ENCODE measurements around the gene EXOC1.

Gene EXOC1

DNA sequence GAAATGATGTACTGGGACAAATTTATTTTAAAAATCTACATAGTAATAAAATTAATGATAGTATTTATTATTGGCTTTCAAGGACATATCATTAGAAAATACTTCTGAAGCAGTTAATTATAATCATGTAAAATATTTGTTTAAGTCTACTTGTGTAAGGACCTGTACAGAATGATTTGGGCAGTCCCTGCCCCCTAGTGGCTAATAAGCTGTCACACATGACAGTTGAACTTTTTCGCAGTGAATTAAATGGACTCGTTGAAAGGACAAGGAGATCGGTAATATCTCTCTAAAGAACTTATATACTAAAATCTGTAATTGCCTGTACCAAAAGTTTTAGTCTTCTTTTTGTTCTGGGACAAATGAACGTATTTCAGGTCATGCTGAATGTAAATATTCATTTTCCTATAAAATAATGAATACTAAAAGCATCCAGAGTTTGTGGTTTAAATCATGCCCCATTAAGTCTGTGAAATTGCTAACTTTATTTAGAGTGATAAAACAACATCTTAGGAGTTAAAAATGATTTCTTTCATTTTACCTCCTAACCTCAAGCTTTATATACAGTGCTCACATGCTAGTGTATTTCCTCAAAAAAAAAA is 13.6 kb downstream of the EXOC1 start:
- H3K36me3 Mint-ChIP-seq (ENCODE audit: low read depth), result peaks cover 33% of the 10 kb centered on the region
- ATAC-seq (no peak), DNase-seq (no peak)
- H3K9me3 Mint-ChIP-seq, result no peaks in the 10 kb centered on the region
- H3K27me3 Mint-ChIP-seq, result no peaks in the 10 kb centered on the region
- H3K4me3 Mint-ChIP-seq, result no peak overlapping the region
- peak overlapping the region; percentile 85 for H3K27ac Mint-ChIP-seq
- peaks cover 24% of the 10 kb centered on the region for H3K4me1 Mint-ChIP-seq

DNA sequence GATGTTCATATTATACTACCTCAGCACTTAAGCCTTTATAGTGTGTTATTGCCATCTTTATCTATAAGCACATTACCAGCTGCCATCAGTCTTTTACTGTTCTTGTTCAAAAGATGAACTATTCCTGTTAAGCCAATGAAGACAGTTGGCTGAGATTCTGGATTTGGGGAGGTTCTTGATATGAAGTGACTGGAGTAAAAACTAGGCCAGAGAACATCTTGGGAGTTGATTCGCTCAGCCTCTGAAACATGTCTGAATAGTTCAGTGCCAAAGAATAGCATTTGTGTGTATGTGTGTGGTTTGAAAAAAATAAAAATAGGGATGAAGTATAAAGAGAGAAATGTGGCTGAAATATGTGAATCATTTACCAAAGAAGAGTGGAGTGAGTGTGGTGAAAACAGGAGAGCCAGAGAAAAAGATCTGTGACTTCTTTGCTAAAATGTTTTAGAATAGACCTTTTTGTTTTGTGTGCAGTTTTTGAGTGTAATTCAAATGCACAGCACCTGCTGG is 15.2 kb downstream of the EXOC1 start:
- ATAC-seq (no peak), DNase-seq (no peak)
- H3K36me3 Mint-ChIP-seq (ENCODE audit: low read depth), result peaks cover 36% of the 10 kb centered on the region
- H3K4me3 Mint-ChIP-seq, result no peak overlapping the region
- peaks cover 24% of the 10 kb centered on the region for H3K4me1 Mint-ChIP-seq
- H3K9me3 Mint-ChIP-seq, result no peaks in the 10 kb centered on the region
- H3K27ac Mint-ChIP-seq, result no peak overlapping the region
- no peaks in the 10 kb centered on the region for H3K27me3 Mint-ChIP-seq

DNA sequence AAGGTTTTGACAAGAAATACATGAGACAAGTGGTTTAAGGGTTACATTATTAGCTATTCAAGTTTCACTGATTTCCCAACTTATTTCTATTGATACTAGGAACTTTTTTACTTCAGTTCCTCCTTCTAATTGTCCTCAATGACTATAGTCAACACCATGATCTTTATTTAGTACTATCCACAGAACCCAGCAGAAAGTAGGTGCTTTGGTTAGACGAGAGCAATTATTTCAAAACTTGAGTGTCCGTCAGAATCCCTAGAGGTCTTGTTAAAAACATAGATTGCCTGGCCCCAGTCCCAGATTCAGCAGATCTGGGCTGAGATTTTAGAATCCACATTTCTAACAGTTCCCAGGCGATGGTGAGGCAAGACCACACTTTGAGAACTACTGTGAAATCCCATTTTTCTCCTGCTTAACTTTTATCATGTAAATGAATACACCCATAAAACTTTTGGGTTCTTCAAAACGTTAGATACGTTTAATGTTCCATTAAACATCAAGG is 17.9 kb downstream of the EXOC1 start:
- ATAC-seq, result no peak
- H3K36me3 Mint-ChIP-seq (ENCODE audit: low read depth), result peaks cover 38% of the 10 kb centered on the region
- peaks cover 9% of the 10 kb centered on the region for H3K4me1 Mint-ChIP-seq
- H3K9me3 Mint-ChIP-seq, result no peaks in the 10 kb centered on the region
- DNase-seq, result no peak
- no peaks in the 10 kb centered on the region for H3K27me3 Mint-ChIP-seq
- H3K27ac Mint-ChIP-seq, result no peak overlapping the region
- H3K4me3 Mint-ChIP-seq, result no peak overlapping the region

DNA sequence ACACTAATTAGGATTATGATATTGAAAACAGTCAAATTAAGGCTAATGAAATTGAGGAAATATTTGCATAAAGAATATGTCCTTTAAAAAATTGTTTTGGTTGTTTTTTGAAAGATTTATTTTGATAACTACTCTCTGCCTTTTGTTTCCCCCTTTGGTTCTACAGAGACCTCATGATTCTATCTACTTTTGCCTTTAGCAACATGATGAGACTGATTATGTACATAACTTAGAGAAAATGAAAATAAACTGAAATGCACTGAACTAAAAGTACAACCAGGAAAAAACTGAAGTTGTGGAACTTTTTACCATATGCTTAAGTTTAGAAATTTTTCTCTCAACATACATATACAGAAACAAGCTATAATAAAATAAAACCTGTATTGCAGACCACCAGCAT is 21.4 kb downstream of the EXOC1 start:
- DNase-seq (no peak), ATAC-seq (no peak)
- H3K9me3 Mint-ChIP-seq, result no peaks in the 10 kb centered on the region
- H3K4me3 Mint-ChIP-seq, result no peak overlapping the region
- no peak overlapping the region for H3K27ac Mint-ChIP-seq
- H3K4me1 Mint-ChIP-seq, result no peaks in the 10 kb centered on the region
- H3K36me3 Mint-ChIP-seq (ENCODE audit: low read depth), result peaks cover 43% of the 10 kb centered on the region
- no peaks in the 10 kb centered on the region for H3K27me3 Mint-ChIP-seq

DNA sequence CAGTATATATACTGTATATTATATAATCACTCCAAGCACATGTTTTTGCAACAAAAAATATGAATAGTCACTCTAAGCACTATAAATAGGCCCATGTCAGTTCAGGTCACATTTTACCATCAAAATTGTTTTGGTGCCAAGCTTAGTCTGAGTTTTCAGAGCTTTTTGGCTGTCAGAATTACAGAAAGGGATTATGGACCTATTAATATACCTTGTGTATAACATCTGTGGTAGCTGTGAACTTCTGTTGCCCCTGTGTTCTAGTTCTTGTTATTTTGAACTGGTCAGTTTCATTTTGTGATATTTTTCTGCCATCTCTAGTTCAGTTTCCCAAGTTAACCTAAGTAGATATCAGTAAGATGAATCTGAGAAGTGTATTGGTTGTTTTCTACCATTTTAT is 22.9 kb downstream of the EXOC1 start:
- DNase-seq, result no peak
- no peaks in the 10 kb centered on the region for H3K4me1 Mint-ChIP-seq
- no peak overlapping the region for H3K27ac Mint-ChIP-seq
- ATAC-seq, result no peak
- no peak overlapping the region for H3K4me3 Mint-ChIP-seq
- peaks cover 37% of the 10 kb centered on the region for H3K36me3 Mint-ChIP-seq (ENCODE audit: low read depth)
- no peaks in the 10 kb centered on the region for H3K9me3 Mint-ChIP-seq
- H3K27me3 Mint-ChIP-seq, result no peaks in the 10 kb centered on the region

DNA sequence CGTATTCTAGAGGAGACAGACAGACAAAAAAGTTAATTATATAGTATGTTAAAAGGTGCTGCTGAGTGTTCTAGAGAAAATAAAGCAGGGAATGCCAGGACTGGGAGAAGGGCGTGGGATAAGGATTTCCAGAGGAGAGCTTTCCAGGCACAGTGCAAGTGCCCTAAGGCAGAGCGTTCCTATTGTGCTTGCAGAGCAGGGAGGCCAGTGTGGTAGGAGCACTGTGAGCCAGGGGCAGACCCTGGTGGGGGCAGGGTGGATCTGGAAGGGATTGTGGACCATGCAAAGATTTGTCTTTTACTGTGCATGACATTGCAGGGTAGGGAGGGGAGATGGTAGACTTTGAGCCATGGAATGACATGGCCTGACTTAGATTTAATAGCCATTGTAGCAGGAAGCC is 25.8 kb downstream of the EXOC1 start:
- Mint-ChIP-seq H3K36me3 (ENCODE audit: low read depth) (peaks cover 41% of the 10 kb centered on the region), H3K9me3 (no peaks in the 10 kb centered on the region), H3K27me3 (no peaks in the 10 kb centered on the region), H3K27ac (no peak overlapping the region), H3K4me1 (no peaks in the 10 kb centered on the region), H3K4me3 (no peak overlapping the region)
- DNase-seq (no peak), ATAC-seq (no peak)

DNA sequence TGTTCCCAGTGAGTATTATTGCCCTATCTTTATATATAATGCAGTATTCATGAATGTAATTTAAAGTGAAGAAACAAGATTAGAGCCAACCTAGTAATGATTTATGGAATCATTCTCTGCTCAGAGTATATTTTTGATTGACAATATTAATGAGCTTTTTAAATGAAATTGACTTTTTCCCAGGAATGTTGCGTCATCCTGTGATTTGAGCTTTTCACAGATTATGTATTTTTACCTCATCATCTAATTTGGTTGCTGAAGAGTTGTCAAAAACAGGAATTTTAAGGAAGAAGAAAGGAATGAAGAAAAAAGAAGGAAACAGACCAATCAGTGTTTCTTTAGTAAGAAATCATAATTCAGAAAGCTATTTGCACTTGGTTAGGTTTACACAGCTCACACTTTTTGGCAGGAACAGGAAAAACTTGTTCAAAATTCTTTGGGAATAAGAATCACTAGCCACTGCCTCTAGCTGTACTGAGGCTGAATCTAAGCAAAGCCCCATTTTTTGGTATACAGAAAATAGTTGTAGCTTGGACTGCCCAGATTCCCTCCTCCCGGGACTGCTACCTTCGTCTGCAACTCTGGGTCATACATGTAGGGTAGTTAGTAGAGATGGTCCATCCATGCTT is 27.3 kb downstream of the EXOC1 start:
- Mint-ChIP-seq H3K36me3 (ENCODE audit: low read depth) (peaks cover 38% of the 10 kb centered on the region), H3K27ac (no peak overlapping the region), H3K4me1 (no peaks in the 10 kb centered on the region), H3K27me3 (no peaks in the 10 kb centered on the region), H3K4me3 (no peak overlapping the region), H3K9me3 (no peaks in the 10 kb centered on the region)
- ATAC-seq (no peak), DNase-seq (no peak)

DNA sequence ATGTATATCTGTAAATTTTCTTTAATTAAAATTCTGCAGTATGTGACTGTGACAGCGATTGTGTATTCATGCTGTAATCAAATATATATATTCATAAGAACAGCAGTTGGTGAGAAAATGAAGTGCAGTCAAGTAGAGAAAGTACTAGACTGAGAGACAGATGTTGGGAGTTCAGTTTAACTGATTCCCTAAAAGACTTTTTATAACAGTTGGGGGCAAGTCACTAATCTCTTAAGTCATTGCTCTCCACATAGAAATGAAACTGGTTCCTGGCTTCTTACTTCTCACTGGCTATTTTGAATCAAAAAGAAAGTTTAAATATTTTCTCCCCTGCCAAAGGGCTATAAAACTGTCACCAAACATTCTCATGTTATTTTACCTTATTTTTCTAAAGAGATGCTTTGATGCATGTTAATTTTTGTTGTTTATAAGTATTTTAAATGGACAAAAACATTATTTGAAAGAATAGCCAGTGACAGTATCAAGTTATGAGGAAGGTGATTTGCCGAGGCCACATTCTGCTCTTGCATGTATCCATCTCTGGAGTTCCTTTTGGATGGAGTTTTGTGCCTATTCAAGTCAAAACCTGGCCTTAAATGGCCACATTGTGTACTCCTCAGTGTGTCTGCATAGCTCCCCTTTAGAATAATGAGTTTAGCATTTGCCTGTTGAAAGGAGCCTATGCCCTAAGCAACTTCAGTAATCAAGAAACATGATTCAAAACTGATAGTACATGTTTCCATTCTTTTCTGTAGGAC is 30.8 kb downstream of the EXOC1 start:
- Mint-ChIP-seq H3K4me1 (no peaks in the 10 kb centered on the region), H3K9me3 (no peaks in the 10 kb centered on the region), H3K4me3 (no peak overlapping the region), H3K27me3 (no peaks in the 10 kb centered on the region), H3K27ac (no peak overlapping the region), H3K36me3 (ENCODE audit: low read depth) (peaks cover 20% of the 10 kb centered on the region)
- no peak for DNase-seq
- ATAC-seq, result no peak

DNA sequence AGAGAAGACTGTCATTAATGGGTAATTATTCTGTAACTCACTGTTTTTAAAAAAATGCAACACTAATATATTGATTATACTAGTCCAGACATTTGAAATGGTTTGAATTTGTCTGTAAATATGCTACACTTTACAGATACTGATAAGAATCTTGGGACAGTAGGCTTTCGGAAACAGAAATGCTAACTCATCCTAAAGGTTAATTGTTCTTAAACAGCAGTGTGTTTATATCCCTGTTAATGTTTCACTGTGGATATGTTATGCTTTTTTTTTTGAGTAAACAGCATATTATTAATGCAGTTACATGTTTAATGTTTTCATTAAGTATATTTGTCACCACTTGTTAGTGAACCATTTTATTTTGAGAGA is 31.4 kb downstream of the EXOC1 start:
- Mint-ChIP-seq H3K4me3 (no peak overlapping the region), H3K4me1 (no peaks in the 10 kb centered on the region), H3K27ac (no peak overlapping the region), H3K36me3 (ENCODE audit: low read depth) (peaks cover 18% of the 10 kb centered on the region), H3K27me3 (no peaks in the 10 kb centered on the region), H3K9me3 (no peaks in the 10 kb centered on the region)
- ATAC-seq (no peak), DNase-seq (no peak)

DNA sequence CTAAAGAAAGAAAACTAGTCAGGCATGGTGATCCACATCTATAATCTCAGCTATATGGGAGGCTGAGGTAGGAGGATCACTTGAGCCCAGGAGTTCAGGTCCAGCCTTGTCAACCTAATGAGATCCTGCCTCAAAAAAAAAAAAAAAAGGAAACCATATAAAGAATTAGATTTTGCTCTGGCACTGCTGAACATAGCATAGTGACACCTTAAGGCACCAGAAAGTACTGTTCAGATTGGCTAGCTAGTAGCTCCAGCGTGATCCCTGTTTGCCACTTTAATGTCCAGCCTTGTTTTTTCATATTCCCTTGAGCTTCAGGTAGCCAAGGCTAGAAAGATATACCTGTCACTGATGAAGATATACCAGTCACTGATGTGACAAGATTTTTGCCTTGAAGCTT is 34.1 kb downstream of the EXOC1 start:
- ATAC-seq, result no peak
- peaks cover 14% of the 10 kb centered on the region for H3K36me3 Mint-ChIP-seq (ENCODE audit: low read depth)
- H3K27ac Mint-ChIP-seq, result no peak overlapping the region

DNA sequence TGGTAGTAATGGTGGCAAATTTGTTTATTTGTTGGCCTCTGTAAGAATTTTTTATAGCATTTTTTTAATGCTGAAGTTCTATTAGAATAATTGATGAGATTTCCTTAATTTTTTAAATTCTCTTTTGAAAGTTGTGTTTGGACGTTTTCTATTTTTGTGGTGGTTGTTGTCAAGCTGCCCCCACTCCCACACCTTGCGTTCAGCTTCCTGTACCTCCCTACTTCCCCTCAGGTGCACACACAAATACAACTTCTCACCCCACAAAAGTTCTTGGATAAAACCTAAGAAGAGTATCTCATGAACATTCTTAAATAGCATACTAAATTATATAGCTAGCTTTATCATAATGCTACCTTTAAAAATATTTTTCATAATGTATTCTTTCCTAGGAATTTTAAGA is 38.7 kb downstream of the EXOC1 start:
- Mint-ChIP-seq H3K9me3 (no peaks in the 10 kb centered on the region), H3K27ac (peak overlapping the region; percentile 20), H3K27me3 (no peaks in the 10 kb centered on the region), H3K4me1 (peaks cover 10% of the 10 kb centered on the region), H3K4me3 (no peak overlapping the region), H3K36me3 (ENCODE audit: low read depth) (peaks cover 21% of the 10 kb centered on the region)
- ATAC-seq (no peak), DNase-seq (no peak)

More for the DNA sequence above, 34.1 kb downstream of the EXOC1 start:
- no peak for DNase-seq
- Mint-ChIP-seq H3K9me3 (no peaks in the 10 kb centered on the region), H3K27me3 (no peaks in the 10 kb centered on the region), H3K4me1 (peaks cover 10% of the 10 kb centered on the region), H3K4me3 (no peak overlapping the region)

DNA sequence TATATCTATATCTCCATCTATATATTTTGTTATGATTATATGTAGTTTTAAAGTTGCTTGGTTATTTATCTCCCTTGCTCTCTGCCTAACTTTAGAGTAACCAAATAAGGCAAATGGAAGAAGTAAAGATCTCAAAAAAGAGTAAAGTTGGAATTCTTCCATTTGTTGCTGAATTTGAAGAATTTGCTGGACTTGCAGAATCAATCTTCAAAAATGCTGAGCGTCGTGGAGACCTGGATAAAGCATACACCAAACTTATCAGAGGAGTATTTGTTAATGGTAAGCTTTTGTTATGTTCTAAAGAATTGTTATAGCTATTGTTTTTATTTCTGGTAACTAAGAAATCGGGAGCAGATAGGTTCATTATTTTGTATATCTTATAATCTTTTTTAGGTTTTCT is 43.2 kb downstream of the EXOC1 start:
- Mint-ChIP-seq H3K9me3 (no peaks in the 10 kb centered on the region), H3K36me3 (ENCODE audit: low read depth) (peaks cover 25% of the 10 kb centered on the region), H3K27me3 (no peaks in the 10 kb centered on the region), H3K27ac (no peak overlapping the region), H3K4me3 (no peak overlapping the region), H3K4me1 (peaks cover 5% of the 10 kb centered on the region)
- ATAC-seq, result no peak
- DNase-seq, result no peak

DNA sequence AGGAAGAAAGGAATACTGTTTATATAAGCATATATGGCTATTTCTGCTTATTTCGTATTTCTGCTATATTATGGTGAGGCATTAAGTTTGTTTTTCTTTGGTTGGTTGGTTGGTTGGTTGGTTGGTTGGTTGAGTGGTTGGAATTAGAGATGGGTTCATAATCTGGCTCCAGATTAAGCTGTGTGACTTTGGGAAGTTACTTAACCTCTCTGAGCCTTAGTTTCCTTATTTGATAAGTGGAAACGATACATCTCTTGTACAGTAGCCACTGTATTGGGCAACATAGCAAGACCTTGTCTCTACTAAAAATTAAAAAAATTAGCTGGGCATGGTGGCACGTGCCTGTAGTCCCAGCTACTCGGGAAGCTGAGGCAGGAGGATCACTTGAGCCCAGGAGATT is 49.2 kb downstream of the EXOC1 start:
- ATAC-seq (no peak), DNase-seq (no peak)
- H3K4me1 Mint-ChIP-seq, result peaks cover 30% of the 10 kb centered on the region
- H3K36me3 Mint-ChIP-seq (ENCODE audit: low read depth), result peaks cover 33% of the 10 kb centered on the region
- peak overlapping the region; percentile 8 for H3K27ac Mint-ChIP-seq
- H3K9me3 Mint-ChIP-seq, result no peaks in the 10 kb centered on the region
- H3K27me3 Mint-ChIP-seq, result no peaks in the 10 kb centered on the region
- H3K4me3 Mint-ChIP-seq, result no peak overlapping the region

DNA sequence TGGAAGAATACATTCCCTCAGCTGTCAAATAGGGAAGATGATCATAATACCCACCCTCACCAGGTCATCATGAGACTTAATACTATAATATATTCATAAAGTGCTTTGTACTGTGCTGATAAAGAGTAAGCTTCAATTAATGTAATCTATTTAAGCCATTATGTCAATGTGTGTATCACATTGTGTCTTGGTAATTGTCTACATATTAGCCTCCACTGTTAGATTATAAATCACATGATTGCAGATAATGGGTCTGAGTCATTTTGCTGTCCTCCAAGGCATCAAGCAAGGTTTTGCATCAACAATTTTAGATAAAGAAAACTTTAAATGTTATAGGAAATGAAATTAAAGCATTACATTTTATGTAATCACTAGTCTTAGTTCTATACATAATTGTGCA is 50.1 kb downstream of the EXOC1 start:
- H3K9me3 Mint-ChIP-seq, result no peaks in the 10 kb centered on the region
- peaks cover 31% of the 10 kb centered on the region for H3K4me1 Mint-ChIP-seq
- no peak overlapping the region for H3K4me3 Mint-ChIP-seq
- peaks cover 33% of the 10 kb centered on the region for H3K36me3 Mint-ChIP-seq (ENCODE audit: low read depth)
- no peak for DNase-seq
- H3K27ac Mint-ChIP-seq, result no peak overlapping the region
- H3K27me3 Mint-ChIP-seq, result no peaks in the 10 kb centered on the region
- no peak for ATAC-seq

DNA sequence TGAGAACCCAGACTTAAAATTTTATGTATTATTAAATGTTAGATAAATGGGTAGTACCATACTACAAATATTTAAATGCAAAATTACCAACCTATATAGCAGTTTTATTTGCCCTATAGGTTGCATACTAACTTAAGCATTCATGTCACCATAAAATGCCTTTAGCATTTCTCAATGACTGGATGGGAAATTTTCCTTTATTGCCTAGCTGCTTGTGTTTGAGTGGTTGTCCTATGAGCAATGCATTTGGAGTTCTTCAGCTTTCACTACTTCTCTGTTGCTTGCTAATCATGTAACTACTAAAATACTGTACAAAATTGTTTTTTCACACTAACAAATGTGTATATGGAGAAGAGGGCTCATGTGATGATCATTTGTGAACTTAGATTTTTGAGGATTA is 51.1 kb downstream of the EXOC1 start:
- ATAC-seq, result no peak
- H3K4me1 Mint-ChIP-seq, result peaks cover 31% of the 10 kb centered on the region

More for the DNA sequence above, 51.1 kb downstream of the EXOC1 start:
- H3K9me3 Mint-ChIP-seq, result no peaks in the 10 kb centered on the region
- H3K4me3 Mint-ChIP-seq, result no peak overlapping the region
- H3K36me3 Mint-ChIP-seq (ENCODE audit: low read depth), result peaks cover 33% of the 10 kb centered on the region
- H3K27ac Mint-ChIP-seq, result no peak overlapping the region
- DNase-seq, result no peak
- no peaks in the 10 kb centered on the region for H3K27me3 Mint-ChIP-seq
